OCI-LY3 (cell line): ENCODE results near the gene TRAPPC12.

ENCODE experiments used
- EZH2phosphoT487 ChIP-seq: fragments of 200-600 bp; shearing (Covaris generic); IDR thresholded peaks from 2 replicates; pipeline ENCODE4 v1.6.1; 2018; ENCODE audit warnings: antibody characterized with exemption, mixed run types, low read depth
- TF ChIP-seq, protein P1 (sequence below): fragments of 200-600, 300-600 bp; sonication (generic); IDR thresholded peaks from 2 replicates; pipeline ENCODE4 v1.5.1; 2014; ENCODE audit warnings: antibody characterized with exemption, low read length, low read depth

DNA sequence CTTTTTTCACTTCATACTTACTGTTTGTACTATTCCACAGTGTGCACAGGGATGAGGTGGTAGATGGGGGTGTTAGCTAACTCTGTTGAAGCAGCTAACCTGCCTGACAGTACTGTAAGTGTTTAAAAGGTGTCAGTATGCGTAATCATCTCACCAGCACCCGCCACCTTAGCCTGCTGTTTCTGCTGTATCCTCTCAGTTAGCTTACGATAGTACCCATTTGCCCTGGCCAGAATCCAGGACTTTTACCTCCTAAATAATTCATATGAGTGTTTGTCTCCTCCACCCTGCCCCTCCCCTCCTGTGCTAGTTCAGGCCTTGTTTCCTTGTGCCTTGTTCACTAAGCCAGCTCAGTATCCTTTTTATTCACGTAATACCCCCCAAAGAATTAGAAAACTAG is 34.2 kb downstream of the TRAPPC12 start:
- TF ChIP-seq, protein P1, sequence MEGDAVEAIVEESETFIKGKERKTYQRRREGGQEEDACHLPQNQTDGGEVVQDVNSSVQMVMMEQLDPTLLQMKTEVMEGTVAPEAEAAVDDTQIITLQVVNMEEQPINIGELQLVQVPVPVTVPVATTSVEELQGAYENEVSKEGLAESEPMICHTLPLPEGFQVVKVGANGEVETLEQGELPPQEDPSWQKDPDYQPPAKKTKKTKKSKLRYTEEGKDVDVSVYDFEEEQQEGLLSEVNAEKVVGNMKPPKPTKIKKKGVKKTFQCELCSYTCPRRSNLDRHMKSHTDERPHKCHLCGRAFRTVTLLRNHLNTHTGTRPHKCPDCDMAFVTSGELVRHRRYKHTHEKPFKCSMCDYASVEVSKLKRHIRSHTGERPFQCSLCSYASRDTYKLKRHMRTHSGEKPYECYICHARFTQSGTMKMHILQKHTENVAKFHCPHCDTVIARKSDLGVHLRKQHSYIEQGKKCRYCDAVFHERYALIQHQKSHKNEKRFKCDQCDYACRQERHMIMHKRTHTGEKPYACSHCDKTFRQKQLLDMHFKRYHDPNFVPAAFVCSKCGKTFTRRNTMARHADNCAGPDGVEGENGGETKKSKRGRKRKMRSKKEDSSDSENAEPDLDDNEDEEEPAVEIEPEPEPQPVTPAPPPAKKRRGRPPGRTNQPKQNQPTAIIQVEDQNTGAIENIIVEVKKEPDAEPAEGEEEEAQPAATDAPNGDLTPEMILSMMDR = no peak
- TF ChIP-seq EZH2phosphoT487 = no peak
